GM21423 (cell line): Measurements from ENCODE around the gene GINM1.

ENCODE experiments used
- ATAC-seq: cut with Tn5 transposase; IDR thresholded peaks from one replicate; pipeline ENCODE4 v1.9.1; 2021; ENCODE audit warnings: mild to moderate bottlenecking, moderate library complexity; ENCODE audit not compliant: unreplicated experiment

Gene GINM1, protein sequence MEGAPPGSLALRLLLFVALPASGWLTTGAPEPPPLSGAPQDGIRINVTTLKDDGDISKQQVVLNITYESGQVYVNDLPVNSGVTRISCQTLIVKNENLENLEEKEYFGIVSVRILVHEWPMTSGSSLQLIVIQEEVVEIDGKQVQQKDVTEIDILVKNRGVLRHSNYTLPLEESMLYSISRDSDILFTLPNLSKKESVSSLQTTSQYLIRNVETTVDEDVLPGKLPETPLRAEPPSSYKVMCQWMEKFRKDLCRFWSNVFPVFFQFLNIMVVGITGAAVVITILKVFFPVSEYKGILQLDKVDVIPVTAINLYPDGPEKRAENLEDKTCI

DNA sequence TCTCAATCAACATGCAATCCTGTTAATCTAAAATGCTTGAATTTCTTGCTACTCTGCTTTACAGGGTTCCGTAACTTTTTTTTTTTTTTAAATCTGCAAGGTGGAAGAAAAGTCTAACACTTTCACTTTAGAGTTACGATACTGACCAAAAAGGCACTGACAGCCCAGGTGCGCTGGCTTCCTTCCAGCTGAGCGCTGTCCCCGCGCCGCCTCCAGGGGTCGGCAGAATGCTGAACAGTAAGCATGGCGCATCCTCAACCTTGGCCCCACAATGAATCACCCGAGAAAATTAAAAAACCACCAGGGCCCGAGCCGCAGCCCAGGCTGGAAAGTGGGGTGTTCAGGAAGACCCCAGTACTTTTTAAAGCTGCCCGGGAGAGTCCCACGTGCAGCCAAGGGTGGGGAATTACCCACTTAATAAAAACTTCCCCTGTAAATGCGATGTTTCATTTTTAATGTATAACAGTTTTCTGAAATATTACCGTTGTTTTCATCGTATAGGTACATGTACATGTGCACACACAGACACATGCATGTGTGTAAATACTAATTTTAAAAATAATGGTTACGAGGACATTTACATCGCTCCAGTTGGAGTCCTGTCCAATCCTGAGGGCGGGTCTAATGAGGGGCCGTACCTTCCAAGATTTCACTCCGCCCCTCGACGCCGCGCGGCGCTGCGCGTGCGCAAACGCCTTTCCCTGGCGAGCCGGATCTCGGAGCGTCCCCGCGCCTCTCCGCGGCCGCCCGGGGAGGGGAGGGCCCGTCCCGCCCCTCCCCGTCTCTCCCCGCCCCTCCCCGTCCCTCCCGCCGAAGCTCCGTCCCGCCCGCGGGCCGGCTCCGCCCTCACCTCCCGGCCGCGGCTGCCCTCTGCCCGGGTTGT is at the start of gene GINM1:
TSS of gene GINM1 (plus strand) at position 849 of the 883 bp plus-strand sequence. CDS start 40 bp downstream, outside the sequence.
- ATAC-seq = peak; percentile 81

DNA sequence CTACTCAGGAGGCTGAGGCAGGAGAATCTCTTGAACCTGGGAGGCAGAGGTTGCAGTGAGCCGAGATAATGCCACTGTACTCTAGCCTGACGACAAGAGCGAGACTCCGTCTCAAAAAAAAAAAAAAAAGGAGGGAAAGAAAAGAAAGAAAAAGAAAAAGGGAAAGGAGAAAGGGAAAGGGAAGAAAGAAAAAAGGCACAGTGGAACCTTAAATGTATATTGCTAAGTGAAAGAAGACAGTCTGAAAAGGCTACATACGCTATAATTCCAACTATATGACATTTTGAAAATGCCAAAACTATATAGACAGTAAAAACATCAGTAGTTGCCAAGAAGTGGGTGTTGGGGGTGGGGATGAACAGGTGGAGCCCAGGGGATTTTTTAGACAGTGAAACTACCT is 36.5 kb upstream of the GINM1 start:
- no peak for ATAC-seq

DNA sequence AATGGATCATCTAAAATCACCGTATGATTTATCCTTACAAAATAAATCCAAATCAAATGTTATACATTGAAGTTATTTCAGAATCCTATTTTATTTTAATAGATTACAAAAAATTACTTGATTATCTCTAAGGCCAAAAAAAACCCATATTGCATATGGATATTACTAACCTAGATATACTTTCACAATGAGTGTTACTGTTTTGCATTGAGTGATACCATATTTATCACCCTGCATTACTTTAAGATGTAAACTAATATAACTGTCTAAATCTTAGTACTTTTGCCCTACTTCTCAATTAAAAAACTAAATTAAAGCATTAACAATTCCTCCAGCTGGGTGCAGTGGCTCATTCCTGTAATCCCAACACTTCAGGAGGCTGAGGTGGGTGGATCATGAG is 31.4 kb upstream of the GINM1 start:
- ATAC-seq = no peak

- no peak for ATAC-seq
These were observed 25.0 kb upstream of the GINM1 start for GRCh38 chr6:149541139-149541538.

- no peak for ATAC-seq
These were observed 21.4 kb upstream of the GINM1 start for GRCh38 chr6:149544646-149545257.

DNA sequence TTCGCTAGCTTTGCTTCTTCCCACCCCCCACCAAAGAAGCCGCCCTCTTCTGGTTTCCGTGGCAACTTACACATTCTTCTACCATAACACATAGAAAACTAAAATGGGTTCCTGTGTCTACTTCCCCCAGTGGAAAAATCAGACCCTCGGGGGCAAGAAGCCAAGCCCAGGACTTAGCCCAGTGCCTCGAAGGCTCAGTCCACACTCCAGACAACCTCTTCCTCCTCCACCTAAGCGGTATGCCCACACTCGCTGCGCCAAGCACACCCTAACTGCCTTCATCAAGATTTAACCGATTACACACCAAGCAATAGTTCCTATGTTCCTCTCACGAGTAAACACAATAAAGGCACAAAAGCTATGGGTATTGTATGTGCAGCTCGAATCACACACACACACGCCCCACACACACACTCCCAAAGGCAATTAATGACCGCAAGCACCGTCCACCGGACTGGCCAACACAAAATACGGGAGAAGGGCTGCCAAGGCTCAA is 20.9 kb upstream of the GINM1 start:
- ATAC-seq = peak; percentile 15

DNA sequence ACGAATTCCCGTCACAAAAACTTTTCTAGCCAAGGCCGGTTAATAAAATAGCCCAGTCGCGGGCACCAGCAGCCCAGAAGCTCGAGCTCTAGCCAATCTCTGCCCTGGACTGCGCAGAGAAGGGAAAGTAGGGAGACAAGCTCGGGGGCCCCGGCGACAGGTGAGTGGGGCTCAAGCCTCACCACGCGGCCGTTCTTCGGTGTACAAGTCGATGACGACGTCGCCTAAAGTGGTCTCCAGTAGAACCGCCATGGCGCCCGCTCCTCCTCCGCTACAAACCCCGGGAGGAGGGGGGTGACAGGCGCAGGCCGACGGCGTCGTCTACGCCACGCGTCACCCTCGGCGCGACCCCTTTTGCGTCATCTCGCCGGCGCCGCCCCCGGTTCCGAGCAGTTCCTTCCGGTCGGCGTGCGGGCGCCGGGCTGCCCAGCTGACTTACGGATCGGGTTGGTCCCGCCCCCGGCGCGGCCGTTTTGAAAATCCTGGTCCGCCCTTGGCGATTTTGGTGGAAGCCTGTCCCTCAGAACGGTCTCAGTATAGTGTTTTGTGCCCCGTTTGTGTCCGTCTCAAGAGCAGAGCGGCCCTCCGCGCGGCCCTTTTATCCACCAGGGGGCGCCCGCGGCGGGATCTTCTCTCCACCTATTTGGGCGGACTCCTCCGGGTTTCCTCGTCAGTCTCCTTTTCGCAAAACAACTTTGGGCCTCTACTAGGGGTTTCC is 20.3 kb upstream of the GINM1 start, which contains the start of gene PPIL4:
TSS of gene PPIL4 (minus strand) at position 290 of the 718 bp plus-strand sequence. CDS start at position 252, 38 bp downstream.
- peak; percentile 93 for ATAC-seq

DNA sequence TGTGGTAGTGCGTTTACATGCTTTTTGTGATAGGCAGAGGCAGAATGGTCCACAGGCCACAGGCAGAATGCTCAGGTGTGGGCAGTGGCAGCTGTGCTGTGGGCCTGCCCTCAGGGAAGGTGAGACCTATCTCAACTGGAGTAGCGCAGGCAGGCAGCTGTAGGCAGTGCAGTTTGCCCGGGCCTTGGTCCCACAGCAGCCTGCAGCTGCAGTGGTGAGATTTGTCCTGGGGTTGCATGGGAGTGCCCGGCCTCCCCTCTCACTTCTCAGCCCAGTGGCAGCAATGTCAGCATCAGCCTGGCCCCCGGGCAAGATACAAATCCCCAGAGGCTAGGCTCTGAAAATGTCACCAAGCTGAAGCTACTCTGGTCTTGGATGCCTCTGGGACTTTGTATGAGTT is 14.3 kb upstream of the GINM1 start:
- ATAC-seq = no peak

DNA sequence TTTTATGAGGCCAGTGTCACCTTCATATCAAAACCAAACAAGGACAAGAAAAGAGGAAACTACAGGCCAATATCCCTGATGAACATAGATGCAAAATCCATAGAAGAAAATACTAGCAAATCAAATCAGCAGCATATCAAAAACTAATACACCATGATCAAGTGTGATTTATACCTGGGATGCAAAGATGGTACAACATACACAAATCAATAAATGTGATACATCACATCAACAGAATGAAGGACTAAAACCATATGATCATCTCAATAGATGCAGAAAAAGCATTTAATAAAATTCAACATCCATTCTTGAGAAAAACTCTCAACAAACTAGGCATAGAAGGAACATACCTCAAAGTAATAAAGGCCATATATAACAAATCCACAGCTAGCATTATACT is 8.1 kb upstream of the GINM1 start:
- ATAC-seq = no peak

DNA sequence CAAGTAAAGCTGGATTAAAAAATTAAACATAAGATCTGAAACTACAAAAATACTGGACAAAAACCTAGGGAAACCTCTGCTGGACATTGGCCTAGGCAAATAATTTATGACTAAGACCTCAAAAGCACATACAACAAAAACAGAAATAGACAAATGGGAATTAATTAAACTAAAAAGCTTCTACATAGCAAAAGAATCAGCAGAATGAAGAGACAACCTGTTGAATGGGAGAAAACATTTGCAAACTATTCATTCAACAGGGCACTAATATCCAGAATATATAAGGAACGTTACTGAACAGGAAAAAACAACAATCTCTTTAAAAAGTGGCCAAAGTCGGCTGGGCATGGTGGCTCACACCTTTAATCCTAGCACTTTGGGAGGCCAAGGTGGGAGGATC is 6.8 kb upstream of the GINM1 start:
- no peak for ATAC-seq

- no peak for ATAC-seq
These were observed 5.4 kb upstream of the GINM1 start for GRCh38 chr6:149560736-149561135.

- ATAC-seq = no peak
These were observed 2.8 kb upstream of the GINM1 start for GRCh38 chr6:149563203-149563927.

DNA sequence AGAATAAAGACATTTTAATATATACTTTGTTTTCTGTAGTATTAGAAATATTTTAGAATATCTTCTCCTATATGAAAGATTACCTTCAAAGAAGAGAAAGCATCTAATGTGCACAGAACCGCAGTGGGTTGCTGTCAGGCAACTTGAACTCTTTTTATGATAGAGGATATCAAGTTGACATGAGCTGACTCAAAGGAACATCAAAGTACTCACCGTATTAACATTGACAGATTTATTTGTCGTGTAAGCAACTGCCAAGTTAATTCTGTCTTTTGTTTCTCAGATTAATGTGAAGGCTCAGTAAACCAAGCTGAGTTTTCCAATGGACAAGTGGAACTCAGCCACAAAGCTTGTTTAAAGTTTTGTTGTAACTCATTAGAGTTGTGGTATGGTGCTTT is 2.2 kb upstream of the GINM1 start:
- no peak for ATAC-seq

GRCh38 chr6:149566410-149567193 is 427 bp downstream of the GINM1 start:
- peak; percentile 12 for ATAC-seq

GRCh38 chr6:149567194-149567586 is 1.0 kb downstream of the GINM1 start:
- ATAC-seq = no peak

DNA sequence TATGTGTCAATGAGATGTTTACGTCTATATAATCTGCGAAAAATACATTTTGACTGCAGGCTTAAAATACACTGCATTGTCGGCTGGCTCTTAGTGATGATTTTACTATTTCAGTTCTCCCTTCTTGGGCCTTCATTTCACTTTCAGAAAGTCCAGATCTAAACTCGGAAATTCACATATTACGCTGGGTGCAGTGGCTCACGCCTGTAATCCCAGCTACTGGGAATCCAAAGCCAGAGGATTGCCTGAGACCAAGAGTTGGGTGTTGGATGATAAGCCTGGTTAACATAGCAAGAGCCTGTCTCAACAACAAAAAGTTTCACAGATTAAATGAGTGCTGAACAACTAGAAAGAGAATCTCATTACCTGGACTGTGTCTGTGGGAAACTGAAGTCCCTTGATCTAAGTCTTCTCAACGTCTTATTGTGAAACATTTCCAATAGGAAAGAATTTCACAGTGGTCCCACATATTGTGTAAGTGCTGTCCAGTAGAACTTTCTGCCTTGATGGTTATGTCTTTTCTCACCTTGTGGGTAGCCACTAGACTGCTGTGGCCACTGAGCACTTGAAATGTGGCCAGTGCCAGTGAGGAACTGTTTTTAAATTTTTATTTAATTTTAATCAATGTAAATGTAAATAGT is 1.9 kb downstream of the GINM1 start:
- no peak for ATAC-seq

- no peak for ATAC-seq
These were observed 14.7 kb downstream of the GINM1 start for GRCh38 chr6:149580880-149581279.

DNA sequence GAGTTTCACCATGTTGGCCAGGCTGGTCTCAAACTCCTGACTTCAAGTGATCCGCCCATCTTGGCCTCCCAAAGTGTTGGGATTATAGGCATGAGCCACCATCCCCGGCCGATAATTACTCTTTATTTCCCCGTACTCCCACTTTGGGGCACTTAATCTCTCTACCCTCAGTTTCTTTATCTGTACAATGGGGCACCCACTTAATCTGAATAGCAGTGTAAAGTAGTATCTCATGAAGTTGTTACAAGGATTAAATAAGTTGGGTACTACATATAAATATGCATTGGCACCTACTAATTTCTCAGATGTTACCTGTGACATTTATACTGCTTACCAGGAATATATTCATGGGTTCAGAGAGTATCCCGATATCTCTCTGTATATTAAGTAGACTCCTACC is 15.2 kb downstream of the GINM1 start:
- ATAC-seq = no peak

DNA sequence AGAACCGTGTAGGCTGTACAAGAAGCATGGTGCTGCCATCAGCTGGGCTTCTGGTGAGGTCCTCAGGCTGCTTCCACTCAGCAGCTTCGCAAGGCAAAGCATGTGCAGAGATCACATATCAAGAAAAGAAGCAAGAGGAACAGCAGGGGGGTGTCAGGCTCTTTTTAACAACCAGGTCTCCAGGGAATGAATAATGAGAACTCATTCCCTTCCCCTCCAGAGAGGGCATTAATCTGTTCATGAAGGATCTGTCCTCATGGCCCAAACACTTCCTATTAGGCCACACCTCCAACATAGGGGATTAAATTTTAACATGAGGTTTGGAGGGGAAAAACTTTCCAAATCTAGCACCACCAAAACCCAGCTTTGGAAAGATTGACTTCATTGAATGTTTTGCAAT is 20.0 kb downstream of the GINM1 start:
- no peak for ATAC-seq
